Measurements from ENCODE around the gene LAD1. TPM values are rescaled to one million over a fixed set of nuclear protein-coding genes. Genes with fewer than 3 reads are reported as not detected.
A peak's percentile ranks its signal among the peaks of the same experiment; 100 is the strongest.

Gene LAD1, protein sequence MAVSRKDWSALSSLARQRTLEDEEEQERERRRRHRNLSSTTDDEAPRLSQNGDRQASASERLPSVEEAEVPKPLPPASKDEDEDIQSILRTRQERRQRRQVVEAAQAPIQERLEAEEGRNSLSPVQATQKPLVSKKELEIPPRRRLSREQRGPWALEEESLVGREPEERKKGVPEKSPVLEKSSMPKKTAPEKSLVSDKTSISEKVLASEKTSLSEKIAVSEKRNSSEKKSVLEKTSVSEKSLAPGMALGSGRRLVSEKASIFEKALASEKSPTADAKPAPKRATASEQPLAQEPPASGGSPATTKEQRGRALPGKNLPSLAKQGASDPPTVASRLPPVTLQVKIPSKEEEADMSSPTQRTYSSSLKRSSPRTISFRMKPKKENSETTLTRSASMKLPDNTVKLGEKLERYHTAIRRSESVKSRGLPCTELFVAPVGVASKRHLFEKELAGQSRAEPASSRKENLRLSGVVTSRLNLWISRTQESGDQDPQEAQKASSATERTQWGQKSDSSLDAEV
- 91.8 TPM for total RNA-seq

DNA sequence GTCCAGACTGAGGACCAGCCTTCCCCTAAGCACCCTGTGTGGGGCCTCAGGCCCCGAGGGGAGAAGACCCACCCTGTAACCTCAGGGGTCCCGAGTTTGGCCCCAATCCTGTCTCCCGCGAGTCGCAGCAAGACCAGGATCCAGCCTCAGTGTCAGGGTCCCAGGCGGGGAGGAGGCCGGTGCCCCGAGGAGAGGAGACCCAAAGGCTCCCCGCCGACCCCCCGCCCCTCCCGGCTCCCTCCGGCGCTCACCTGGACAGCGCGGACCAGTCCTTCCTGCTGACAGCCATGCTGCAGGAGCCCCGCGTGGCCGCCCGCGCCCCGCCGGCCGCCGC lies at the start of gene LAD1:
Gene LAD1 (minus strand): TSS at position 307 of the 334 bp plus-strand sequence. CDS start 18 bp downstream, at position 289.
- Histone ChIP-seq H3K9me3 (no peaks in the 10 kb centered on the region), H3K27me3 (no peaks in the 10 kb centered on the region), H3K36me3 (no peaks in the 10 kb centered on the region), H3K4me1 (peaks cover 34% of the 10 kb centered on the region), H3K4me3 (peak within 1 kb of the TSS; percentile 35 to 46), H3K27ac (peak within 1 kb of the TSS; percentile 80)
- no peak for DNase-seq (ENCODE audit: extremely low spot score in 2 of 2)
- intact Hi-C loops (cut with DNase I), result no loop called here
- TF ChIP-seq POLR2A (IDR thresholded peaks at IDR 0.05) (no peak), POLR2AphosphoS5 (IDR thresholded peaks at IDR 0.05; ENCODE audit: insufficient read depth in 1 of 2, low read depth in 1 of 2) (peak in 1 of 2 donors; percentile 18)
- TF ChIP-seq, protein P1, sequence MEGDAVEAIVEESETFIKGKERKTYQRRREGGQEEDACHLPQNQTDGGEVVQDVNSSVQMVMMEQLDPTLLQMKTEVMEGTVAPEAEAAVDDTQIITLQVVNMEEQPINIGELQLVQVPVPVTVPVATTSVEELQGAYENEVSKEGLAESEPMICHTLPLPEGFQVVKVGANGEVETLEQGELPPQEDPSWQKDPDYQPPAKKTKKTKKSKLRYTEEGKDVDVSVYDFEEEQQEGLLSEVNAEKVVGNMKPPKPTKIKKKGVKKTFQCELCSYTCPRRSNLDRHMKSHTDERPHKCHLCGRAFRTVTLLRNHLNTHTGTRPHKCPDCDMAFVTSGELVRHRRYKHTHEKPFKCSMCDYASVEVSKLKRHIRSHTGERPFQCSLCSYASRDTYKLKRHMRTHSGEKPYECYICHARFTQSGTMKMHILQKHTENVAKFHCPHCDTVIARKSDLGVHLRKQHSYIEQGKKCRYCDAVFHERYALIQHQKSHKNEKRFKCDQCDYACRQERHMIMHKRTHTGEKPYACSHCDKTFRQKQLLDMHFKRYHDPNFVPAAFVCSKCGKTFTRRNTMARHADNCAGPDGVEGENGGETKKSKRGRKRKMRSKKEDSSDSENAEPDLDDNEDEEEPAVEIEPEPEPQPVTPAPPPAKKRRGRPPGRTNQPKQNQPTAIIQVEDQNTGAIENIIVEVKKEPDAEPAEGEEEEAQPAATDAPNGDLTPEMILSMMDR (IDR thresholded peaks at IDR 0.05), result no peak

DNA sequence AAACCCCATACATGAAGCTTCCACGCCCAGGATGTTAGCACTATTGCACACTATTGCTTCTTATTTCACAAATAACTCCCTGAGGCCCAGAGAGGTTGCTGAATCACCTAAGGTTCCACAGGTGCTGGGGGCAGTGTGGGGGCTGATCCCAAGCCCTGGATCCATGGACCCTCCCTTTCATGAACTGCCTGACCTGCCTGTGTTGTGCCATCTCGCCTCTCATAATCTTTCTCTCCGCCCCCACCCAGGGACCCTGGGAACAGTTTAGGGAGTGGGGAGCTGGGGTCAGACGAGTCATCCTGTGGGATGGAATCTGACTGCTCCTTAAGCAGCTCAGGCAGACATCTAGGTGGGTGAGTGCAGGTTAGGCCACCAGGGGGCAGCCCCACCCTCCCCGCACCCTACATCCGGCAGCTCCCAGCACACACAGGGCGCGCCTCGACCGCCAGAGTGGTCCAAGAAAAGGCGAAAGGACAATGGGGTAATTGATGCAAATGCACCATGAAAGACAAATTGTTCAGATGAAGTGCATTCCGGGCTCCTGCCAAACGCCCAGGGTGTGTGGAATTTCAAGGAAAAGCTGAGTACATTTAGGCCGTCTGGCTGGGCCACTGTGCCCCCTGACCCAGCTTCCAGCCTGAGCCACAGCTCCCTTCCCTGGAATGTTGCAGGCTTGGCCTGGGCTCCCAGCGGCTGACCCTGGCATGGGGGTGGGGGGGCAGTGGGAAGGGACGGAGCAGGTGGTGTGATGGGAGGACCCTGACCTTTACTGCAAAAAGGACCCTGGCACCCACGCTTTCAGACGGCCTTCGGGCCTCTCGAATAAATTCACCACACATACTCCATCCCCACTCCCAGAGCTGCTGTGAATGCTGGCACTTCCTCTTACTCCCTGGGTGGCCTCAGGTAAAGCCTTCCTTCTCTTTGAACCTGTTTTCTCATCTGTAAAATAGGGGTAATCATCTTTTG lies 49.1 kb upstream of the LAD1 start:
- no peaks in the 10 kb centered on the region for H3K27me3 ChIP-seq
- H3K9me3 ChIP-seq, result no peaks in the 10 kb centered on the region
- H3K4me3 ChIP-seq, result no peak overlapping the region
- intact Hi-C loops (cut with DNase I), result loop anchor here (5.0 kb wide), 1 partner anchor 34 kb away; no protein-coding TSS in a partner anchor
- no peaks in the 10 kb centered on the region for H3K36me3 ChIP-seq
- DNase-seq (ENCODE audit: extremely low spot score in 2 of 2), result no peak
- H3K4me1 ChIP-seq, result peaks cover 37% of the 10 kb centered on the region
- TF ChIP-seq, protein P1 (IDR thresholded peaks at IDR 0.05), result peak; percentile 77 to 86 (median 79)
- TF ChIP-seq POLR2A (IDR thresholded peaks at IDR 0.05) (no peak), POLR2AphosphoS5 (IDR thresholded peaks at IDR 0.05; ENCODE audit: insufficient read depth in 1 of 2, low read depth in 1 of 2) (peak in 1 of 2 donors; percentile 47)
- H3K27ac ChIP-seq, result peak overlapping the region; percentile 36

DNA sequence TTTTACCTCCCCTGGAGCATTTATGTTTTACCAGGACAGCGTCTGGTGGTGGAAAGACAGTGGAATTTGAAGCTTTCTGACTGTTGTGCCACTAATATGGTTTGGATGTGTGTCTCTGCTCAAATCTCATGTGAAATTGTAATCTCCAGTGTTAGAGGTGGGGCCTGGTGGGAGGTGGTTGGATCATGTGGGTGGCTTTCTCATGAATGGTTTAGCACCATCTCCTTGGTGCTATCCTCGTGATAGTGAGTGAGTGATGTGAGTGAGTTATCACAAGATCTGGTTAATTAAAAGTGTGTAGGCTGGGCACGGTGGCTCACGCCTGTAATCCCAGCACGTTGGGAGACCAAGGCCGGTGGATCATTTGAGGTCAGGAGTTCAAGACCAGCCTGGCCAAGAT lies 46.2 kb upstream of the LAD1 start:
- Histone ChIP-seq H3K9me3 (no peaks in the 10 kb centered on the region), H3K4me3 (no peak overlapping the region), H3K27ac (no peak overlapping the region), H3K4me1 (peaks cover 18% of the 10 kb centered on the region), H3K36me3 (no peaks in the 10 kb centered on the region), H3K27me3 (no peaks in the 10 kb centered on the region)
- intact Hi-C loops (cut with DNase I), result loop anchor here (5.0 kb wide), 1 partner anchor 37 kb away; no protein-coding TSS in a partner anchor
- DNase-seq (ENCODE audit: extremely low spot score in 2 of 2), result no peak
- TF ChIP-seq, protein P1 (IDR thresholded peaks at IDR 0.05), result no peak
- TF ChIP-seq POLR2A (IDR thresholded peaks at IDR 0.05), result no peak
- no peak for TF ChIP-seq POLR2AphosphoS5 (IDR thresholded peaks at IDR 0.05; ENCODE audit: insufficient read depth in 1 of 2, low read depth in 1 of 2)

DNA sequence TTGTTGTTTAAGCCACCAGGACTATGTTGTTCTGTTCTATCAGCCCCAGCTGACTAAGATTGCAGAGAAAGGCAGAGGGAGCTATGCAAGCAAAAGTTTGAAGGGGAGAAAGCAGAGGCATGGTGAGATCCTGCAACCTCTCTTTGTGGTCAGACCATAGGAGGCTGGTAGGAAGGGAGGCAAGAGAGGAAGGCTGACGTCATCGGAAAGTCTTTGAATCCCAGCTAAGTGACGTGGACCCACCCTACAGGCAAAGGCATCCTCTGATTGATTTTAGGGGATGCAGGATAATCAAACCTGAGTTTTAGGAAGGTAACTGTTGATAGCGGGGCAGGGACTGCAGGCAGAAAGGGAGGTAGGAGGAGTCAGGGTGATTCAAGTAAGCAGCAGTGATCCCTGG lies 45.7 kb upstream of the LAD1 start:
- no peak for DNase-seq (ENCODE audit: extremely low spot score in 2 of 2)
- Histone ChIP-seq H3K4me3 (no peak overlapping the region), H3K36me3 (no peaks in the 10 kb centered on the region), H3K9me3 (no peaks in the 10 kb centered on the region), H3K27ac (no peak overlapping the region), H3K4me1 (peaks cover 13% of the 10 kb centered on the region), H3K27me3 (no peaks in the 10 kb centered on the region)
- intact Hi-C loops (cut with DNase I), result loop anchor here (5.0 kb wide), 1 partner anchor 38 kb away; no protein-coding TSS in a partner anchor
- TF ChIP-seq, protein P1 (IDR thresholded peaks at IDR 0.05), result no peak
- no peak for TF ChIP-seq POLR2AphosphoS5 (IDR thresholded peaks at IDR 0.05; ENCODE audit: insufficient read depth in 1 of 2, low read depth in 1 of 2)
- TF ChIP-seq POLR2A (IDR thresholded peaks at IDR 0.05), result no peak

Measured in vagina (tissue), 2 donors.